ENCODE data around the gene SH3TC1.

SH3TC1 gene

DNA sequence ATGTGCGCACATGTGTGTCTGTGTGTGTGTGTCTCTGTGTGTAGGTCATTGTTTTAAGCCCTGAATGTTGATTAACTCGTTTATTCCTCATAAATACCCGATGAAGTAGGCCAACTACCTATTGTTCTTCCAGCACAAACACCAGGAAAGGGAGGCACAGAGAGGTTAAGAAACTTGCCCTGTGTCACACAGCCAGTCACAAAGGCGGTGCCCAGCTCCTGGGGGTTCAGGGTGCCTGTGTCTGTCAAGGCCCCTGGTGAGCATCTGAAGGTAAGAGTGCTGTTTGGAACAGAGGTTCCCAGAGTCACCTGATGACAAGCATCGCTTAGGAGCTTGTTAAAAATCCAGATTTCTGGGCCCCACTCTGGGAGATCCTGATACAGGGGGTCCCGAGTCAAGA is 18.0 kb upstream of the SH3TC1 start:
- H2AFZ ChIP-seq (ENCODE audit: low read length): no peak overlapping the region
- H3K27me3 ChIP-seq (ENCODE audit: insufficient read depth, low read length): no peaks in the 10 kb centered on the region
- no peaks in the 10 kb centered on the region for H3K9me3 ChIP-seq (ENCODE audit: low read length)
- no peaks in the 10 kb centered on the region for H3K9me2 ChIP-seq (ENCODE audit: low read depth, low read length)
- no peaks in the 10 kb centered on the region for H3F3A ChIP-seq (ENCODE audit: insufficient read depth, low read length)
- no peak overlapping the region for H3K27ac ChIP-seq (ENCODE audit: low read depth, low read length, poor library complexity, severe bottlenecking)
- TF ChIP-seq, protein P1, sequence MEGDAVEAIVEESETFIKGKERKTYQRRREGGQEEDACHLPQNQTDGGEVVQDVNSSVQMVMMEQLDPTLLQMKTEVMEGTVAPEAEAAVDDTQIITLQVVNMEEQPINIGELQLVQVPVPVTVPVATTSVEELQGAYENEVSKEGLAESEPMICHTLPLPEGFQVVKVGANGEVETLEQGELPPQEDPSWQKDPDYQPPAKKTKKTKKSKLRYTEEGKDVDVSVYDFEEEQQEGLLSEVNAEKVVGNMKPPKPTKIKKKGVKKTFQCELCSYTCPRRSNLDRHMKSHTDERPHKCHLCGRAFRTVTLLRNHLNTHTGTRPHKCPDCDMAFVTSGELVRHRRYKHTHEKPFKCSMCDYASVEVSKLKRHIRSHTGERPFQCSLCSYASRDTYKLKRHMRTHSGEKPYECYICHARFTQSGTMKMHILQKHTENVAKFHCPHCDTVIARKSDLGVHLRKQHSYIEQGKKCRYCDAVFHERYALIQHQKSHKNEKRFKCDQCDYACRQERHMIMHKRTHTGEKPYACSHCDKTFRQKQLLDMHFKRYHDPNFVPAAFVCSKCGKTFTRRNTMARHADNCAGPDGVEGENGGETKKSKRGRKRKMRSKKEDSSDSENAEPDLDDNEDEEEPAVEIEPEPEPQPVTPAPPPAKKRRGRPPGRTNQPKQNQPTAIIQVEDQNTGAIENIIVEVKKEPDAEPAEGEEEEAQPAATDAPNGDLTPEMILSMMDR (IDR thresholded peaks at IDR 0.05; ENCODE audit: low read length): no peak
- TF ChIP-seq EZH2 (IDR thresholded peaks at IDR 0.05; ENCODE audit: borderline replicate concordance, low read length): no peak
- no peaks in the 10 kb centered on the region for H4K20me1 ChIP-seq (ENCODE audit: insufficient read depth, low read length)
- H3K36me3 ChIP-seq (ENCODE audit: insufficient read depth, low read length): no peaks in the 10 kb centered on the region
- no peaks in the 10 kb centered on the region for H3K4me1 ChIP-seq (ENCODE audit: insufficient read depth, low read length, severe bottlenecking)
- no peaks in the 10 kb centered on the region for H3K79me2 ChIP-seq (ENCODE audit: insufficient read depth, low read length)
- H3K4me2 ChIP-seq (ENCODE audit: low read length): no peak overlapping the region
- no peak overlapping the region for H3K4me3 ChIP-seq (ENCODE audit: low read depth, low read length, poor library complexity, severe bottlenecking)
- H3K9ac ChIP-seq (ENCODE audit: low read length): no peak overlapping the region

DNA sequence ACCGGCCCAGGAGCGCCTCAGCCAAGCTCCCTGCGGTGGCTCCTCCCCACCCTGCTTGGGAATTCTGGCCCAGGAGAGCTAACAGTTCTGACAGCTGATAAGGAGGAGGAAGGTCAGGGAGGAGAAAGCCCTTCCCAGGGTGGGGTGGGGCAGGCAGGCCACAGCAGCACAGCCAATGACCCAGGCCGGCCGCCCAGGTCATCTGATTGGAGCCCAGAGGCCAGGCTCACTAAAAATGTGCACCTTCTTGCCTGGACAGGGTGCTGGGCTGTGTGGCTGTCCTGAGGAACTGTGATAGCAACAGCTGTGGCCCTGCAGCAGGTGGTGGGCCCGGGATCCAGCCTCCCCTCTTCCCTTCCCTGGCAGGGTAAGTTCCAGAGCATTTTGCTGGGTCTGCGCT is 17.2 kb upstream of the SH3TC1 start:
- Histone ChIP-seq H4K20me1 (ENCODE audit: insufficient read depth, low read length) (no peaks in the 10 kb centered on the region), H3K4me2 (ENCODE audit: low read length) (no peak overlapping the region), H3K4me1 (ENCODE audit: insufficient read depth, low read length, severe bottlenecking) (no peaks in the 10 kb centered on the region), H3K9me2 (ENCODE audit: low read depth, low read length) (no peaks in the 10 kb centered on the region), H3K9me3 (ENCODE audit: low read length) (no peaks in the 10 kb centered on the region), H3K4me3 (ENCODE audit: low read depth, low read length, poor library complexity, severe bottlenecking) (no peak overlapping the region), H3K79me2 (ENCODE audit: insufficient read depth, low read length) (no peaks in the 10 kb centered on the region), H3K36me3 (ENCODE audit: insufficient read depth, low read length) (no peaks in the 10 kb centered on the region), H3F3A (ENCODE audit: insufficient read depth, low read length) (no peaks in the 10 kb centered on the region), H3K27me3 (ENCODE audit: insufficient read depth, low read length) (no peaks in the 10 kb centered on the region), H3K9ac (ENCODE audit: low read length) (no peak overlapping the region), H3K27ac (ENCODE audit: low read depth, low read length, poor library complexity, severe bottlenecking) (no peak overlapping the region), H2AFZ (ENCODE audit: low read length) (no peak overlapping the region)
- TF ChIP-seq, protein P1 (IDR thresholded peaks at IDR 0.05; ENCODE audit: low read length): no peak
- TF ChIP-seq EZH2 (IDR thresholded peaks at IDR 0.05; ENCODE audit: borderline replicate concordance, low read length): no peak

DNA sequence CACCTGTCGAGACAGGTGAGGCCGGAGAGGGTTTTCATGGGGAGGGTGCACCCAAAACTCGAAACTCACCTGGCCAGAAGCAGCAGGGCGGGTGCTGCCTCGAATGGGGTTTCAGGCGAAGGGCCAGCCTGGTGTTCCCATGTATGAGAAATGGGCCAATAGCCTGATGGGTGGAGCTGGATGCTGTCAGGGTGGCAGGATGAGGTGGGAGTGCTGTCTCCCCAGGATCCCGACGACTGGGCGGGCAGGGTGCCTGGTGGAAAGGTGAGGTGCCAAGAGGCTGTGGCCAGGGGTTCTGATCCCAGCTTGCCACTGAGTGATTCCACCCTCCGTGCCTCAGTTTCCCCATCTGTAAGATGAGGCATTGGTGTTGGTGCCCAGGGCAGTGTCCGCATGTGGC is 16.8 kb upstream of the SH3TC1 start:
- Histone ChIP-seq H3K4me3 (ENCODE audit: low read depth, low read length, poor library complexity, severe bottlenecking) (no peak overlapping the region), H3K36me3 (ENCODE audit: insufficient read depth, low read length) (no peaks in the 10 kb centered on the region), H3K9me3 (ENCODE audit: low read length) (no peaks in the 10 kb centered on the region), H3K9me2 (ENCODE audit: low read depth, low read length) (no peaks in the 10 kb centered on the region), H3K4me2 (ENCODE audit: low read length) (no peak overlapping the region), H4K20me1 (ENCODE audit: insufficient read depth, low read length) (no peaks in the 10 kb centered on the region), H3F3A (ENCODE audit: insufficient read depth, low read length) (no peaks in the 10 kb centered on the region), H3K4me1 (ENCODE audit: insufficient read depth, low read length, severe bottlenecking) (no peaks in the 10 kb centered on the region), H2AFZ (ENCODE audit: low read length) (no peak overlapping the region), H3K27me3 (ENCODE audit: insufficient read depth, low read length) (no peaks in the 10 kb centered on the region), H3K79me2 (ENCODE audit: insufficient read depth, low read length) (no peaks in the 10 kb centered on the region), H3K27ac (ENCODE audit: low read depth, low read length, poor library complexity, severe bottlenecking) (no peak overlapping the region), H3K9ac (ENCODE audit: low read length) (no peak overlapping the region)
- TF ChIP-seq, protein P1 (IDR thresholded peaks at IDR 0.05; ENCODE audit: low read length): no peak
- TF ChIP-seq EZH2 (IDR thresholded peaks at IDR 0.05; ENCODE audit: borderline replicate concordance, low read length): no peak
